GM19324 (cell line): ENCODE measurements around the gene ITPR1.

ENCODE experiments used
- ATAC-seq: cut with Tn5 transposase; IDR thresholded peaks from one replicate; pipeline ENCODE4 v1.9.1; 2021; ENCODE audit warnings: mild to moderate bottlenecking, moderate library complexity; ENCODE audit not compliant: unreplicated experiment, low FRiP score

The ITPR1 gene

DNA sequence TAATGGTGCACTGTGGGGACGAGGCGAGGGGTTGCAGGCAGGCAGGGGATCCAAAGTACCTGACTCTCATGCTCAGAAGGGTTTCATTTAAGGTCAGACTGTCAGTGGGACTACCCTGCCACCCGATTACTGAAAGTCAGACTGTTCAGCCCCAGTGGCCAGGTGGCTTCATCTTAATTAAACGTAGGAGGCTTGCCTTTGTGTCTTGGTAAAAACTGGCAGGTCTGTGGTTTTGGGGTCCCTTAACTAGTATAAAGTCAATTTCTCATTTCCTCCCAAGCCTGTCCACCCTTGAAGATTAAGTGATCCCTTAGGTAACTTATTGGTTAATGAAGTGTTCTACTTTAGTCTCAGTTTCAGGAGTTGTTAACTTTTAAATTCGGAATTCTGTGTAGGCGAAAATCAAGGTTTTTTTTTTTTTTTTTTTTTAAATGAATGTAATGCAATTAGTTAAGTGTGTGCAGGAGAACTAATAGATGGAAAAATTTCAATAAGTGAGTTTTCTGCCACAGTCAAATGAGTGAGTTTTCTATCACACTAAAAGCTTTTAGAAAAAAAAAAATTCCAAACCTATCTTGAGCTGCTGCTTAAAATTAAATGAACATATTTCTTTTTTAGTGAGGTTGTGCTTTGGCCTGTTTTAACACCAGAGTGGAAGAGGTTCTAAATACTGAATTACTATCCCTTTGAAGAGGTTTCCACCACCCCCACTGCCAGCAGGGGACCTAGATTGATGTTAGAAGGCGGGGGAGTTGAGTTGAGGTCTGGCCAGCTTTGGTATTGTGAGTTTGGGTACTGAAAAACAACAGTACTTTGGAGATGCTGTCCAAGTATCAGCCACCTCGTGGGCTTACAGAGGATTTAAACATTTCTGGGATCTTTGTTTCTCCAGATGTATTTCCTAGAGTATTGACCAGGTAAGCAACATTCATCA, 15.2 kb downstream of the ITPR1 start:
- ATAC-seq: peak; percentile 53

DNA sequence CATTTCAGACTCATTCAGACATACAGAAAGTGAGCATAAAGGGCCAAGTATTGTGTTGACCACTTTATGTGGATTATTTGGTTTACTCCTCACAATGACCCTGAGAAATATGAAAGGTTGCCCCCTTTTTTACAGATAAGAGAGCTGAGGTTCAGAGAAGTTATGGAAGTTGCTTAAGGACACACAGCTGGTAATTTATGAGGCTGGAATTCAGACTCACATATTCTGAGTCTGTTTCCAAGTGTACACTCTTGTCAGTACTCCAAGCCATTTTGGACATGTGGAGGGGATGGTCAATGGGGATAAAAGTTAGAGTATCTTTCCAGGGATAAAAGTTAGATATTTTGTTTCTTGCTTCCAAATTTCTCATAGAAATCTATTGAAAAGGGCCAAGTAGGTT, 15.9 kb downstream of the ITPR1 start:
- no peak for ATAC-seq

DNA sequence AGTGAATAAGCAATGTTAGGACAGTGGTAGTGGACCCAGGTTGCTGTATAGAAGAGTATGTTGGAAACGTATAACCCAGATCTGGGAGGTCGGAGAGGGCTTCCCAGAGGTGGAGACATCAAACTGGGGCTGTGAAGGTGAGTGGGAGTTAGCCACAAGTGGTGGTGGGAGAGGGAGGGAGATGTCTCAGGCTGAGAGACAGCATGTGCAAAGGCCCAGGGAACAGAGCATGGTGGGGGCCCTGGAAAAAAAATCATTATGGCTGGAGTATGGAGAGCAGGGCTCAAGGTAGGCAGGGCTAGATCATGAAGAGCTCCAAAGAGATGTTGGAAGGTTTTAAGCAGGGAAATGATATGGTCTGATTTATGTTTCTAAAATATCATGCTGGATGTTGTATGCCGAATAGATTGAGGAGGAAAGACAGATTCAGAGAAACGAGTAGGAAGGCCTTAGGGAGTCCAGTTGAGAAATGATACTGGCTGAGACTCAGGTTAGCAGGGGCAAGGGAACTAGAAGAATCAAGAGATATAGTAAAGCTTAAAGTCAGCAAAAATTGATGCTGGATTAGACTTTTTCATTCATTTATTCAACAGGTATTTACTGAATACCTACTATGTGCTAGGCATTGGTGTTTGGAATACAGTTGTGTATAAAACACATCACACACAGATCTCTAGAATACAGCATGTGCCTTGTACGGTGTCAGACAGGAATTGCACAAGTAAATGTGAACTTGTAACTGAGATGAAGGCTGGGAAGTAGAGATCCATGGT, 17.0 kb downstream of the ITPR1 start:
- no peak for ATAC-seq

- ATAC-seq: no peak
Observed at GRCh38 chr3:4511491-4512262, 18.5 kb downstream of the ITPR1 start.

- ATAC-seq: no peak
Observed at GRCh38 chr3:4512895-4513616, 19.9 kb downstream of the ITPR1 start.

GRCh38 chr3:4514321-4514720, 21.2 kb downstream of the ITPR1 start:
- no peak for ATAC-seq

DNA sequence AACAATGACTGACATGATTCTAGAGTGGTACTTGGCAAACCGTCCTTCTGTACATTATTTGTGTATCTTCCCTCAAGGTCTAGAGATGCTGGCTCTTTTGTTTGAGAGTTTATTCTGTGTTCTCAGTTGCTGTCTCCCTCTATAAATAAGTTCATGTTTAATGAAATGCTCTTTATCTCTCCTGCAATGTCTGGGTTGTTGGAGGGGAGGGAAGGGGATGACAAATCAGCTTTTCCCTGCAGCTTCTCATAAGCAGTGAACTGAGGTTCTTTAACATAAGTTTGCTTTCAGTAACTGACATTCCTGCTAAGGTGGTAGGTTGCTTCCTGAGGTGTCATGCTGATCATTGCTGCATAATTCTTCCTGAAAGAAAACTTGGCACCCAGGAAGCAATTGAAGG, 21.8 kb downstream of the ITPR1 start:
- no peak for ATAC-seq

DNA sequence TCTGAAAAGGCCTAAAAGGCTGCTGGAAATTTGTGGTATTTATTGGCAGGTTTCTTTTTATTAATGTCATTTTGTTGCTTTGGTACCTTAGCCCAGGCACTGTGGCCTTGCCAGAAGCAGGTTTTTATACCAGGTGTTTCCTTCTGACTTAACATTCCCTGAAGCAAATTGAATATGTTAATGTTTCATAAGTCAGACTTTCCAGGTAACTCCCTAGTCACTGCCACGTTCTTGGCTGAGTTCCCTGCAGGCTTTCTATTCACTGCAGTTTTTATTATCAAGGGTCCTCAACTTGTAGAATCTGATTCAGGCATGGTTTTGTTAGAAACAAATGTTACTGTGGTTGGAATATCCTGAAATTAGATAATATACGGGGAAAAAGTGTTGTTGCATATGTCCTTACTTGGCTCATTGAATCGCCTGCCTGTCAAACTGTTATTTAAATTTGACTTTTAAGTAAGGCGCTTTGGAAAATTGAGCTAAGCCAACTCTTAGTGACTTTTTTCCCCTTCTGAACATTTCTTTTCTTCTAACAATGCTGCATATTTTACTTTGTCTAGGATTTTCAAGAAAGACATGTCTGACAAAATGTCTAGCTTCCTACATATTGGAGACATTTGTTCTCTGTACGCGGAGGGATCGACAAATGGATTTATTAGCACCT, 22.9 kb downstream of the ITPR1 start:
- no peak for ATAC-seq

GRCh38 chr3:4517093-4517492, 23.9 kb downstream of the ITPR1 start:
- ATAC-seq: no peak

DNA sequence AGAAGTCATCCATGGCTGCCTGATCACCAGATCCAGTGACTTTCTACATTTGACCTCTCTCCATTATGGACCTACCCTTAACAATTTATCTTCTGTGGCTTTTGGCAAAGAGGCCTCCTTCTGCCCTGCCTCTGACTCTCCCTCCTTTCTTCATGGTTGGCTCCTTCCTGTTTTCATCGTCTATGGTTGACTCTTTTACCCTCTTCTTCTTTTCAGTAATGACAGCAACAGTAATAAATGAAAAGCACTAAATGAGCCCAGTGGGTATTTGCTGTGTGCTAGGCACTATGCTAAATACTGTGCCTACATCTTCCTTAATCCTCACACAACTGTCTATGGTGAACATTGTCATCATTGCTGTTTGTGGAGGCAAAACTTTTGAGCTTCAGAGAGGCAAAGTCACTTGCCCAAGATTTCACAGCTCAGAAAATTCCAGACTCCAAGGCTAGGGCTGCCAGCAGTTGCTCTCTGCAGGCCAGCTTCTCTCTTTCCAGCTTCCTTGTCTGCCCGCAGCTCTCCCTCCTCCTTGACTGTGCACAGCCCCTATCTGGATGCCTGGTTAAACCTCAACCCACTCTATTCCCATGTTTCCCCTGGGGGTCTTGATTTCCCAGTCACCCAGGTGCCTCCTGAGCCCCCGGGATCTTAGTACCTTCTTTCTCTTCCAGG, 24.6 kb downstream of the ITPR1 start:
- ATAC-seq: no peak

GRCh38 chr3:4520033-4520816, 27.1 kb downstream of the ITPR1 start:
- no peak for ATAC-seq

GRCh38 chr3:4522947-4523346, 29.8 kb downstream of the ITPR1 start:
- ATAC-seq: no peak

GRCh38 chr3:4523710-4524698, 30.9 kb downstream of the ITPR1 start:
- no peak for ATAC-seq

DNA sequence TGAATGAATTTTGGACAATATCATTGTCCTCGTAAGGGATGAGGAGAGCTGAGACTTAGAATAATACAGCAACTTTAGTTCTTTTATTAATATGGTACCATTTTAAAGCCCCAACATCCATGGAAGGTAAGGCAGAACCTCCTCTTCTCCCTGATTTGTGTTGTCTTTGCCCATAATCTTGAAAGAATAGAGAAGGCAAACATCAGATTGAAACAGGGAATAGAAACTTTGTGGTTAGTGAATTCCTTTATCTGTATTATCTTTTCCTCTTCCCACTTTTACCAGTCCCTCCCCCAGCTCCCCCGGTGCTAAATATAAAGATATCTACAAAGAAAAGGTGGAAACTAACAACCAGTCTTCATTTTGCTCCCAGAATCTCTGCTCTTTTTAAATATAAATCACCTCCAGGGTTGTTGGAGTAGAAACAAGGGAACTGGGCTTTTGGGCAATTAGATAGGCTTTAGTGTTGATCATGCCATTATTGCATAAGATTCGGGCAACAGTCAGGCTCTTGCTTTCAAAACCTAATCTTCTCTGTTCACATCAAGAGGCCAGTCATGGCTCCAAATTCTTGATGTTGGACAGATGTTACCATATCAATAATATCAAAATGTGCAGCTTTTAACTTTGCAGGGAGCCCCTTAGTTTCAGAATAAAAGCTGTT, 32.5 kb downstream of the ITPR1 start:
- no peak for ATAC-seq

DNA sequence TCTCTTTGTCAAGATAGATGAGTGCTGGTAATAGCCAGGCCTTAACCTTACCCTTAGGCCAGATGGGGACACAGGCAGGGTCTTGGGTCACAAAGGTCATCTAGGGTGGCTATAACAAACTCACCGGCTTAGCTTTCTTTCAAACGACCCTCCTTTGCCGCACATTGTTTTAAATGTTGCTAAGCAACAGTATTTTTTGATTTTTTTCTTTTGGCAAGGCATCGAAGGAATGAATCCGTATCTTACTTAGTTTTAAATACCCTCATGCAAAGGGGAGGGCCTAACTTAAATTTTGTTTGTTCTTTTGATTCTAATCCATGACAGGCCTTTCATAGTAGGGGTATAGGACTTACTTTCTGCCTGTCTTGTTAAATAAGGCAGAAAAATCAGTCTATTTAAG, 35.2 kb downstream of the ITPR1 start:
- no peak for ATAC-seq

DNA sequence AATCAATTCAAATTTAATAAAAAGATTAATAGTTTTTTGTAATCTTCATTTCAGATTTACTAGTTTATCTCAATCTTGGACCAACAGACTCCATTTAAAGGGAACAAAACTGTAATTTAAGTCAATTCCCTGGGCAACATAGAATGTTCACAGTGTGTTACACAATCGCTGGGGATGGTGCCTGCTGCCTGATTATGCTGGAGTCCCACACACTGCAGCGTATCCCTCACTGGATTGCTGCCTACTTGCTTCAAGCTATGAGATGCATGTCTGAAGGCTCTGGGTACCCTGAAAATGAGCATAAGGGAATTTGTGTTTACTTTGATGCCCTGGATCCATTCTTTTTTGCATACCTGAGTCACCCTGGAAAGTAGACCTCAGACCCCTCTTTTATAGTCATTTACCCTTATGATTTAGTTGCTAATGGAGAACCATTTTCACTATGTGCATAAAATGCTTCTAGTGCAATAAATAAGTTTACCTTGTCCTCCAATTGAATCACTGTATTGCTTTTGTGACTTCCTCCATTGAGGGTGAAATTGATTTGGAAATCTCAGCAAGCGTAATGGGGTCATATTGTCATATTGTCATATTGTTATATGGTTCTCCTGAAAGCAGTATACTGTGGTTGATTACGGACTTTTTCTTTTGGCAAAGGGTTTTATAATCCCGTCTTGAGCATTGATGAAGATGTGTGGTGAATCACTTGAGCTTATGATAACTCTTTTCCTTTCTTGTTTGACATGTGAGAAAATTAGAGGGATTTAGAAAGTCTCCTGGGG, 35.9 kb downstream of the ITPR1 start:
- no peak for ATAC-seq
